Spinal cord (tissue), 10 donors: Measurements from ENCODE around the gene PTH. TPM values are rescaled to one million over a fixed set of nuclear protein-coding genes. Genes with fewer than 3 reads are reported as not detected.
A peak's percentile ranks its signal among the peaks of the same experiment; 100 is the strongest.

Source experiments
- DNase-seq, 6 donors: peaks; one replicate each; pipeline versions ENCODE4 v3.0.0 to v3.0.0-alpha.2; 2013 to 2015; ENCODE audit warnings: low spot score in 6 of 6, low read depth in 4 of 6
- H3K27ac ChIP-seq: one replicate; pipeline ENCODE4 v1.5.1; 2013; ENCODE audit warnings: low read depth, low read length, control low read depth
- H3K27me3 ChIP-seq: one replicate; pipeline ENCODE4 v1.6.1; 2013; ENCODE audit warnings: low read length; ENCODE audit not compliant: control insufficient read depth, insufficient read depth
- H3K36me3 ChIP-seq: one replicate; pipeline ENCODE4 v1.6.1; 2013; ENCODE audit warnings: low read length; ENCODE audit not compliant: control insufficient read depth, insufficient read depth
- H3K4me1 ChIP-seq: one replicate; pipeline ENCODE4 v1.6.1; 2013; ENCODE audit warnings: low read length; ENCODE audit not compliant: control insufficient read depth, insufficient read depth
- H3K4me3 ChIP-seq: one replicate; pipeline ENCODE4 v1.5.1; 2013; ENCODE audit warnings: low read depth, low read length, control low read depth
- H3K9me3 ChIP-seq: one replicate; pipeline ENCODE4 v1.6.1; 2013; ENCODE audit warnings: low read length; ENCODE audit not compliant: control insufficient read depth, insufficient read depth
- WGBS: methylation state at CpG from one replicate; pipeline ENCODE4 v1.1.5; 2013; ENCODE audit warnings: missing lambda C conversion rate; ENCODE audit not compliant: insufficient coverage; 5-methylcytosine and 5-hydroxymethylcytosine counted together
- polyA plus RNA-seq, 2 donors: library from polyadenylated mRNA; unstranded; fragments of 120-200 nt; gene quantifications; one replicate each; pipeline ENCODE4 v1.2.1, GENCODE V29; 2013; ENCODE audit not compliant: insufficient read length in 2 of 2
- total RNA-seq, 2 donors: library from RNA; depleted of rRNA in 1 of 2; stranded (reverse); fragments of 120-200 nt in 1 of 2; fragments of >200 nt in 1 of 2; gene quantifications; one replicate each; pipeline versions ENCODE4 v1.2.3 to v1.2.4, GENCODE V29; 2013 to 2014
- donor health status: healthy.

The PTH gene
- total and polyA plus RNA-seq, 4 donors, result 0.22 TPM; not detected in 3

- Histone ChIP-seq H3K4me3 (no peak overlapping the region), H3K36me3 (no peaks in the 10 kb centered on the region), H3K27ac (no peak overlapping the region), H3K9me3 (no peaks in the 10 kb centered on the region), H3K27me3 (no peaks in the 10 kb centered on the region), H3K4me1 (peaks cover 4% of the 10 kb centered on the region)
- WGBS, result no CpG with 5 or more reads among the region's 3 CpGs
- DNase-seq, result no peak
Measured at GRCh38 chr11:13461291-13461690, 34.5 kb downstream of the PTH start.

- Histone ChIP-seq H3K36me3 (no peaks in the 10 kb centered on the region), H3K9me3 (no peaks in the 10 kb centered on the region), H3K27me3 (no peaks in the 10 kb centered on the region), H3K4me3 (no peak overlapping the region), H3K4me1 (no peaks in the 10 kb centered on the region), H3K27ac (no peak overlapping the region)
- no peak for DNase-seq
- WGBS, result 100% methylated on average over 1 of the region's 2 CpGs
Measured at GRCh38 chr11:13450832-13451397, 44.9 kb downstream of the PTH start.

- H3K27ac ChIP-seq, result no peak overlapping the region
- no peak overlapping the region for H3K4me3 ChIP-seq
- WGBS, result no CpG with 5 or more reads among the region's 1 CpG
- H3K4me1 ChIP-seq, result no peaks in the 10 kb centered on the region
- no peaks in the 10 kb centered on the region for H3K36me3 ChIP-seq
- H3K9me3 ChIP-seq, result no peaks in the 10 kb centered on the region
- no peaks in the 10 kb centered on the region for H3K27me3 ChIP-seq
- no peak for DNase-seq
Measured at GRCh38 chr11:13449522-13449921, 46.3 kb downstream of the PTH start.

GRCh38 chr11:13448876-13449275, 46.9 kb downstream of the PTH start:
- no CpG with 5 or more reads among the region's 2 CpGs for WGBS
- no peak for DNase-seq
- H3K27me3 ChIP-seq, result no peaks in the 10 kb centered on the region
- H3K9me3 ChIP-seq, result no peaks in the 10 kb centered on the region
- no peak overlapping the region for H3K4me3 ChIP-seq
- H3K4me1 ChIP-seq, result no peaks in the 10 kb centered on the region
- no peak overlapping the region for H3K27ac ChIP-seq
- no peaks in the 10 kb centered on the region for H3K36me3 ChIP-seq

GRCh38 chr11:13446444-13446843, 49.4 kb downstream of the PTH start:
- Histone ChIP-seq H3K4me3 (no peak overlapping the region), H3K27me3 (no peaks in the 10 kb centered on the region), H3K36me3 (no peaks in the 10 kb centered on the region), H3K4me1 (no peaks in the 10 kb centered on the region), H3K9me3 (no peaks in the 10 kb centered on the region), H3K27ac (no peak overlapping the region)
- DNase-seq, result no peak

- H3K27ac ChIP-seq, result no peak overlapping the region
- H3K4me1 ChIP-seq, result no peaks in the 10 kb centered on the region
- no CpG with 5 or more reads among the region's 2 CpGs for WGBS
Measured at GRCh38 chr11:13445588-13445987, 50.2 kb downstream of the PTH start.

More at GRCh38 chr11:13445588-13445987, 50.2 kb downstream of the PTH start:
- no peaks in the 10 kb centered on the region for H3K9me3 ChIP-seq
- no peak overlapping the region for H3K4me3 ChIP-seq
- H3K27me3 ChIP-seq, result no peaks in the 10 kb centered on the region
- DNase-seq, result peak in 1 of 6 donors; percentile 7
- no peaks in the 10 kb centered on the region for H3K36me3 ChIP-seq

Other genes with a start within 250 kb of the PTH start
- 10 to 100 TPM; 21.0 to 26.1 TPM for gene BMAL1, start 218.2 kb downstream of the PTH start, total RNA-seq
- 10 to 100 TPM; 25.3 to 29.8 TPM for gene BMAL1, start 218.2 kb downstream of the PTH start, polyA plus RNA-seq
- 10 to 100 TPM; 61.3 to 90.7 TPM for gene BTBD10, start 32.8 kb downstream of the PTH start, total RNA-seq
- gene BTBD10, start 32.8 kb downstream of the PTH start, polyA plus RNA-seq, result 10 to 100 TPM; 56.8 to 61.2 TPM
- 100 to 1,000 TPM in 1 of 2 donors, 10 to 100 TPM in 1; 59.2 to 160 TPM for gene FAR1, start 172.7 kb upstream of the PTH start, total RNA-seq
- gene FAR1, start 172.7 kb upstream of the PTH start, polyA plus RNA-seq, result 10 to 100 TPM; 55.0 to 86.8 TPM